ENCODE measurements around the gene GPRC5D.

Gene GPRC5D

DNA sequence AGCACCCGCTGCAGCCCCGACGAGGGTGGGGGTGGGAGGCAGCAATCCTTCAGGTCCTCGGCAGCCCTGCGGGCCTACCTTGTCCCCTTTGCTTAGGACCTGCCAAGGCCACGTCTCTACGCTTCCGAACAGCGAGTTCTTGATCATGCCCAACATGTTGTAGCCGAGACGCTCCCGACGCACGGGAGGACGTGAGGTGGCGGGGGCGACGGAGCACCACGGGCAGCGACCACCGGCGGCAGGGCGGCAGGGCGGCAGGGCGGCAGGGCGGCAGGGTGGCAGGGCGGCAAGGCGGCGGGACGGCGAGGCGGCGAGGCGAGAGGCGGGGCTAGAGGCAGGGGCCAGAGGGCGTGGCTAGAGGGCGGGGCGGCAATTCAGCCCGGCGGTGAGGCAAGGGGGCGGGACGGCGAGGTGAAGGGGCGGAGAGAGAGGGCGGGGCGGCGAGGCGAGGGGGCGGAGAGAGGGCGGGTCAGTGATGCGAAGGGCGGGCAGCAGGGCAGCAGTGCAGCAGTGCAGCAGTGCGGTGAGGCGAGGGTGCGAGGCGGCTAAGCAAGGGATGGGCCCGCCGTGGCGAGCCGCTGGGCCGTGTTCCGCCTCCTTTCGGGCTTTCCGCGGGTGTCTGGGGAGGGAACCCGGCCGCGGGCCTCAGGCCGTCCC, 48.1 kb upstream of the GPRC5D start, which contains the start of gene HEBP1:
TSS of gene HEBP1 (minus strand) at position 307 of the 657 bp plus-strand sequence. CDS start at position 156, 151 bp downstream.
- Histone ChIP-seq H3K79me1 (ENCODE audit: low read depth, low read length) (peaks cover 1% of the 10 kb centered on the region), H2AFZ (ENCODE audit: low read length) (peak within 1 kb of the TSS; percentile 99), H3K4me3 (ENCODE audit: low read length in 2 of 2) (peak within 1 kb of the TSS; percentile 72 to 97), H3K9me3 (replicated peaks in 1 of 2; ENCODE audit: control insufficient read depth in 2 of 2, insufficient read depth in 1 of 2, low read depth in 1 of 2, low read length in 2 of 2) (no peaks in the 10 kb centered on the region), H4K8ac (ENCODE audit: low read depth, low read length) (no peak within 1 kb of the TSS), H3K18ac (ENCODE audit: low read length) (peak within 1 kb of the TSS; percentile 93), H3K27ac (replicated peaks; ENCODE audit: low read length) (peak within 1 kb of the TSS; percentile 50), H2BK120ac (ENCODE audit: low read depth, low read length) (no peak within 1 kb of the TSS), H3K4ac (ENCODE audit: low read length) (peak within 1 kb of the TSS; percentile 69), H3K4me1 (ENCODE audit: control insufficient read depth in 2 of 2, insufficient read depth in 1 of 2, low read depth in 1 of 2, low read length in 2 of 2) (peaks cover 2 to 4% of the 10 kb centered on the region in 2 donors), H2AK5ac (ENCODE audit: low read depth, low read length) (peak within 1 kb of the TSS; percentile 64), H2BK12ac (ENCODE audit: low read length) (no peak within 1 kb of the TSS), H4K91ac (ENCODE audit: low read depth, low read length, poor library complexity) (no peak within 1 kb of the TSS), H3K14ac (ENCODE audit: low read length) (peak within 1 kb of the TSS; percentile 97), H3K27me3 (ENCODE audit: control insufficient read depth in 3 of 3, insufficient read depth in 3 of 3, low read depth in 1 of 3, low read length in 3 of 3) (peaks cover 0 to 5% (median 0%) of the 10 kb centered on the region in 3 experiments), H3K9ac (ENCODE audit: low read depth, low read length, poor library complexity) (peak within 1 kb of the TSS; percentile 100), H3K4me2 (ENCODE audit: insufficient read depth, low read length, poor library complexity, severe bottlenecking) (peak within 1 kb of the TSS; percentile 82), H3K36me3 (replicated peaks in 1 of 2; ENCODE audit: control insufficient read depth in 2 of 2, insufficient read depth in 2 of 2, low read length in 2 of 2) (no peaks in the 10 kb centered on the region), H2BK5ac (ENCODE audit: low read length) (no peak within 1 kb of the TSS), H2BK15ac (ENCODE audit: low read length) (peak within 1 kb of the TSS; percentile 59), H3K23ac (ENCODE audit: low read depth, low read length, poor library complexity) (peak within 1 kb of the TSS; percentile 93)
- DNase-seq (ENCODE audit: low spot score), result peak; percentile 88
- WGBS, 2 donors (ENCODE audit: extremely low coverage in 2 of 2, insufficient read length in 2 of 2, insufficient replicate concordance in 1 of 2), result no CpG with 5 or more reads among the region's 69 CpGs

DNA sequence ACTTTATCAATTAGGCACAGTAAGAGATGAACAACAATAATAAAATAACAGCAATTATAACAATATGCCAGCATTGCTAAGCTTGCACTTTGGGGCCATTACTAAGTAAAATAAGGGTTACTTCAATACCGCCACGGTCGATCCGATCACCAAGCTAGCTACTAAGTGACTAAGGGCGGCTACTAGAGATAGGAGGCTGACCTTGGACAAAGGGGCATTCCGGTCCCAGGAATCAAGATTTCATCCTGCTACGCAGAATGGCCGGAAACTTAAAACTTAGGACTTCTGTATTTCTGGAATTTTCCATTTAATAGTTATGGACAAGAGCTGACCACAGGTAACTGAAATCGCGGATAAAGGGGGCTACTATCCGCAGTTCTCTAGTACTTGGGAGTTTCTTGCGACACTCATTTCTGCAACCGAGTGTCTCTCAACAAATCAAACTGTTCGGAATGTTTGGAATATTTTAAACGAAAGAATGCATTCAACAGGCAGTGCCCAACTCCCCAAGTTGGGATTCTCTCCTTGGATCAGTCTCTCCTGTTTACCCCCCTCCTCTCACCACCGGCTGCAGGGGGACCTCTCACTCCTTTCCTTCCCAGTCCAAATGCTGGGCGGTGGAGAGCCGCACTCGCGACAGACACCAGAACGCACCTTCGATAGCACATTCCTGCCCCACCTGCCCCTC, 47.4 kb upstream of the GPRC5D start:
- peak overlapping the region; percentile 72 to 97 for H3K4me3 ChIP-seq (ENCODE audit: low read length in 2 of 2)
- H3K14ac ChIP-seq (ENCODE audit: low read length), result no peak overlapping the region
- H3K4me2 ChIP-seq (ENCODE audit: insufficient read depth, low read length, poor library complexity, severe bottlenecking), result peak overlapping the region; percentile 77
- H4K8ac ChIP-seq (ENCODE audit: low read depth, low read length), result no peak overlapping the region
- peaks cover 1% of the 10 kb centered on the region for H3K79me1 ChIP-seq (ENCODE audit: low read depth, low read length)
- H2BK12ac ChIP-seq (ENCODE audit: low read length), result no peak overlapping the region
- DNase-seq (ENCODE audit: low spot score), result no peak
- H2BK120ac ChIP-seq (ENCODE audit: low read depth, low read length), result no peak overlapping the region
- H3K36me3 ChIP-seq (replicated peaks in 1 of 2; ENCODE audit: control insufficient read depth in 2 of 2, insufficient read depth in 2 of 2, low read length in 2 of 2), result no peaks in the 10 kb centered on the region
- H3K4ac ChIP-seq (ENCODE audit: low read length), result no peak overlapping the region
- H3K18ac ChIP-seq (ENCODE audit: low read length), result peak overlapping the region; percentile 93
- H3K27me3 ChIP-seq (ENCODE audit: control insufficient read depth in 3 of 3, insufficient read depth in 3 of 3, low read depth in 1 of 3, low read length in 3 of 3), result peaks cover 0 to 5% (median 0%) of the 10 kb centered on the region in 3 experiments
- H3K27ac ChIP-seq (replicated peaks; ENCODE audit: low read length), result no peak overlapping the region
- H2AFZ ChIP-seq (ENCODE audit: low read length), result peak overlapping the region; percentile 99
- peaks cover 2 to 4% of the 10 kb centered on the region in 2 donors for H3K4me1 ChIP-seq (ENCODE audit: control insufficient read depth in 2 of 2, insufficient read depth in 1 of 2, low read depth in 1 of 2, low read length in 2 of 2)
- H3K9ac ChIP-seq (ENCODE audit: low read depth, low read length, poor library complexity), result peak overlapping the region; percentile 100
- no CpG with 5 or more reads among the region's 22 CpGs for WGBS, 2 donors (ENCODE audit: extremely low coverage in 2 of 2, insufficient read length in 2 of 2, insufficient replicate concordance in 1 of 2)
- H3K23ac ChIP-seq (ENCODE audit: low read depth, low read length, poor library complexity), result no peak overlapping the region
- no peaks in the 10 kb centered on the region for H3K9me3 ChIP-seq (replicated peaks in 1 of 2; ENCODE audit: control insufficient read depth in 2 of 2, insufficient read depth in 1 of 2, low read depth in 1 of 2, low read length in 2 of 2)
- H2BK5ac ChIP-seq (ENCODE audit: low read length), result no peak overlapping the region
- H4K91ac ChIP-seq (ENCODE audit: low read depth, low read length, poor library complexity), result no peak overlapping the region
- H2BK15ac ChIP-seq (ENCODE audit: low read length), result peak overlapping the region; percentile 6
- H2AK5ac ChIP-seq (ENCODE audit: low read depth, low read length), result no peak overlapping the region

DNA sequence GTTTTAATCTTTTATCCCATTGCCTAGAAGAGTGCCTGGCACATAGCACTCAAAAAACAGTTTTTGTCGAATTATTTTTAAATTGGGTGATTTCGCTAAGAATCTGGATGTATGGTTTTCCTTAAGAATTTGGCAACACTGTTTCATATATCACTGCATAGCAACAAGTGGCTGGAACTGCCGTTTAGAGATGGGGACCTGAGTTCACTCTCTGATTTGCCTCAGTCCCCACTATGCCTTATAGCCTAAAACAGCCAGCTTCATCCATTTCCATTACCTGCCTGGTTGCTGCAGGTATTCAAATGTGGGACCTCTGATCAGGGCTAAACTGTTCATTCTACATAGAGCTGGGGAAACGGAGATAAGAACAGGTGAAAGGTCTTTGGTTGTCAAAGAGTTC, 46.3 kb upstream of the GPRC5D start:
- Histone ChIP-seq H3K9ac (ENCODE audit: low read depth, low read length, poor library complexity) (no peak overlapping the region), H3K27ac (replicated peaks; ENCODE audit: low read length) (no peak overlapping the region), H3K14ac (ENCODE audit: low read length) (no peak overlapping the region), H3K18ac (ENCODE audit: low read length) (no peak overlapping the region), H3K79me1 (ENCODE audit: low read depth, low read length) (peaks cover 1% of the 10 kb centered on the region), H2AK5ac (ENCODE audit: low read depth, low read length) (no peak overlapping the region), H3K27me3 (ENCODE audit: control insufficient read depth in 3 of 3, insufficient read depth in 3 of 3, low read depth in 1 of 3, low read length in 3 of 3) (peaks cover 0 to 5% (median 0%) of the 10 kb centered on the region in 3 experiments), H3K23ac (ENCODE audit: low read depth, low read length, poor library complexity) (no peak overlapping the region), H3K36me3 (replicated peaks in 1 of 2; ENCODE audit: control insufficient read depth in 2 of 2, insufficient read depth in 2 of 2, low read length in 2 of 2) (no peaks in the 10 kb centered on the region), H4K91ac (ENCODE audit: low read depth, low read length, poor library complexity) (no peak overlapping the region), H2BK120ac (ENCODE audit: low read depth, low read length) (no peak overlapping the region), H3K9me3 (replicated peaks in 1 of 2; ENCODE audit: control insufficient read depth in 2 of 2, insufficient read depth in 1 of 2, low read depth in 1 of 2, low read length in 2 of 2) (no peaks in the 10 kb centered on the region), H3K4me2 (ENCODE audit: insufficient read depth, low read length, poor library complexity, severe bottlenecking) (no peak overlapping the region), H3K4me3 (ENCODE audit: low read length in 2 of 2) (no peak overlapping the region), H2BK15ac (ENCODE audit: low read length) (no peak overlapping the region), H3K4ac (ENCODE audit: low read length) (no peak overlapping the region), H4K8ac (ENCODE audit: low read depth, low read length) (no peak overlapping the region), H3K4me1 (ENCODE audit: control insufficient read depth in 2 of 2, insufficient read depth in 1 of 2, low read depth in 1 of 2, low read length in 2 of 2) (peaks cover 2 to 4% of the 10 kb centered on the region in 2 donors), H2AFZ (ENCODE audit: low read length) (no peak overlapping the region), H2BK12ac (ENCODE audit: low read length) (no peak overlapping the region), H2BK5ac (ENCODE audit: low read length) (no peak overlapping the region)
- WGBS, 2 donors (ENCODE audit: extremely low coverage in 2 of 2, insufficient read length in 2 of 2, insufficient replicate concordance in 1 of 2), result no CpG with 5 or more reads among the region's 4 CpGs
- no peak for DNase-seq (ENCODE audit: low spot score)

GRCh38 chr12:12997734-12998133, 45.8 kb upstream of the GPRC5D start:
- Histone ChIP-seq H3K36me3 (replicated peaks in 1 of 2; ENCODE audit: control insufficient read depth in 2 of 2, insufficient read depth in 2 of 2, low read length in 2 of 2) (no peaks in the 10 kb centered on the region), H4K8ac (ENCODE audit: low read depth, low read length) (no peak overlapping the region), H2AFZ (ENCODE audit: low read length) (no peak overlapping the region), H3K18ac (ENCODE audit: low read length) (no peak overlapping the region), H3K27ac (replicated peaks; ENCODE audit: low read length) (no peak overlapping the region), H3K23ac (ENCODE audit: low read depth, low read length, poor library complexity) (no peak overlapping the region), H4K91ac (ENCODE audit: low read depth, low read length, poor library complexity) (no peak overlapping the region), H3K4me1 (ENCODE audit: control insufficient read depth in 2 of 2, insufficient read depth in 1 of 2, low read depth in 1 of 2, low read length in 2 of 2) (peaks cover 2 to 4% of the 10 kb centered on the region in 2 donors), H3K4me2 (ENCODE audit: insufficient read depth, low read length, poor library complexity, severe bottlenecking) (no peak overlapping the region), H2BK12ac (ENCODE audit: low read length) (no peak overlapping the region), H2BK5ac (ENCODE audit: low read length) (no peak overlapping the region), H3K4me3 (ENCODE audit: low read length in 2 of 2) (no peak overlapping the region), H3K79me1 (ENCODE audit: low read depth, low read length) (peaks cover 1% of the 10 kb centered on the region), H2BK120ac (ENCODE audit: low read depth, low read length) (no peak overlapping the region), H3K4ac (ENCODE audit: low read length) (no peak overlapping the region), H3K9ac (ENCODE audit: low read depth, low read length, poor library complexity) (no peak overlapping the region), H3K27me3 (ENCODE audit: control insufficient read depth in 3 of 3, insufficient read depth in 3 of 3, low read depth in 1 of 3, low read length in 3 of 3) (peaks cover 0 to 5% (median 0%) of the 10 kb centered on the region in 3 experiments), H2AK5ac (ENCODE audit: low read depth, low read length) (no peak overlapping the region), H3K9me3 (replicated peaks in 1 of 2; ENCODE audit: control insufficient read depth in 2 of 2, insufficient read depth in 1 of 2, low read depth in 1 of 2, low read length in 2 of 2) (no peaks in the 10 kb centered on the region), H3K14ac (ENCODE audit: low read length) (no peak overlapping the region), H2BK15ac (ENCODE audit: low read length) (no peak overlapping the region)
- no peak for DNase-seq (ENCODE audit: low spot score)
- no CpG with 5 or more reads among the region's 2 CpGs for WGBS, 2 donors (ENCODE audit: extremely low coverage in 2 of 2, insufficient read length in 2 of 2, insufficient replicate concordance in 1 of 2)
